C4-2B (cell line): ENCODE data around the gene POLR1H.

Source experiments
- H3K27ac ChIP-seq: fragments of 450-650 bp; 2 replicates; pipeline ENCODE4 v1.5.1; 2017
- CTCF ChIP-seq: fragments of 450-650 bp; conservative IDR thresholded peaks from 2 replicates; pipeline ENCODE4 v1.5.1; 2017; ENCODE audit warnings: mild to moderate bottlenecking
- ZFX ChIP-seq: fragments of 450-650 bp; IDR thresholded peaks from 2 replicates; pipeline ENCODE4 v1.6.1; 2017

Gene POLR1H

GRCh38 chr6:30091577-30092381 is 30.7 kb downstream of the POLR1H start:
- no peak overlapping the region for H3K27ac ChIP-seq
- TF ChIP-seq CTCF (no peak), ZFX (no peak)

- TF ChIP-seq ZFX (no peak), CTCF (no peak)
- H3K27ac ChIP-seq = no peak overlapping the region
These were observed 31.9 kb downstream of the POLR1H start for GRCh38 chr6:30092852-30093543.

GRCh38 chr6:30093951-30094661 is 33.0 kb downstream of the POLR1H start:
- TF ChIP-seq ZFX (no peak), CTCF (no peak)
- no peak overlapping the region for H3K27ac ChIP-seq

GRCh38 chr6:30096829-30097228 is 35.8 kb downstream of the POLR1H start:
- H3K27ac ChIP-seq = no peak overlapping the region
- no peak for TF ChIP-seq CTCF

GRCh38 chr6:30097902-30098768 is 37.1 kb downstream of the POLR1H start:
- H3K27ac ChIP-seq = no peak overlapping the region
- TF ChIP-seq ZFX (no peak), CTCF (no peak)

GRCh38 chr6:30100154-30100553 is 39.1 kb downstream of the POLR1H start:
- H3K27ac ChIP-seq = no peak overlapping the region
- TF ChIP-seq ZFX (no peak), CTCF (no peak)
